ENCODE results near the gene ARL8A.
A peak's percentile ranks its signal among the peaks of the same experiment; 100 is the strongest.
"Not testable (repeated sequence)": the region's sequence is repeated elsewhere in the genome, so short reads cannot be mapped to it uniquely, and the experiment has no call there.

ARL8A gene

GRCh38 chr1:202144402-202145067, at the start of gene ARL8A:
Gene ARL8A, minus strand, starts transcription at chr1:202144737. Its CDS starts 165 bp downstream, at chr1:202144572.
- peak in 1 of 2 donors; percentile 55 for DNase-seq

GRCh38 chr1:202194328-202194648, 49.8 kb upstream of the ARL8A start:
- no peak for DNase-seq

DNA sequence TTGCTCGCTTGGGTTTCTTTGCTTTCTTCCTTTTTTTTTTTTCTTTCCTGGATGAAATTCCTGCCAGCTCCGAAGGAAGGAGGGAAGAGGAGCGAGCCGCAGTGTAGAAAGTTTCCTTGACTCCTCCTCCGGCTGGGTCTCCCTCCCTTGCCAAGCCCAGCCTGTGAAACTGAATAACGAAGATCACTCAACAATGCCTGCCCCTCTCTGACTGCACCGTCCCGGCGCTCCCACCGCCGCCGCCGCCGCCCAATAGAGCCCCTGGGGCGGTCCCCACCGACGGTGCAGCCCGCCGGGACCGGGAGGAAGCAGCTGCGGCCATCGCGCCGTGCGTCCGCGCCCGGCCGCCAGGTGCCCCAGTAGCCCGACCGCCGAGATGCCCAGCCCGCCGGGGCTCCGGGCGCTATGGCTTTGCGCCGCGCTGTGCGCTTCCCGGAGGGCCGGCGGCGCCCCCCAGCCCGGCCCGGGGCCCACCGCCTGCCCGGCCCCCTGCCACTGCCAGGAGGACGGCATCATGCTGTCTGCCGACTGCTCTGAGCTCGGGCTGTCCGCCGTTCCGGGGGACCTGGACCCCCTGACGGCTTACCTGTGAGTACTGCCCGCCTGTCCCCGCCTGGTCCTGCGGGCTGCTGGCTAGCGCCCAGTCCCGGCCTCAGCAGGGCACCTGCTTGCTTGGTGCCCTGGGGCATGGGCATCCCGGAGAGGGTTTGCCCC, 49.2 kb upstream of the ARL8A start, which contains the start of gene LGR6:
LGR6 (plus strand) TSS at position 186 of the 714 bp plus-strand sequence; CDS start at position 377, 191 bp downstream.
- DNase-seq, result no peak

- DNase-seq, result peak in 1 of 2 donors; percentile 68
Measured at GRCh38 chr1:202192770-202193613, 48.5 kb upstream of the ARL8A start.

GRCh38 chr1:202191391-202191790, 46.9 kb upstream of the ARL8A start:
- DNase-seq, result not testable (repeated sequence)

GRCh38 chr1:202189918-202190715, 45.6 kb upstream of the ARL8A start:
- DNase-seq, result peak in 1 of 2 donors; percentile 26

- DNase-seq, result peak; percentile 38 to 89
Measured at GRCh38 chr1:202189001-202189790, 44.7 kb upstream of the ARL8A start.

DNA sequence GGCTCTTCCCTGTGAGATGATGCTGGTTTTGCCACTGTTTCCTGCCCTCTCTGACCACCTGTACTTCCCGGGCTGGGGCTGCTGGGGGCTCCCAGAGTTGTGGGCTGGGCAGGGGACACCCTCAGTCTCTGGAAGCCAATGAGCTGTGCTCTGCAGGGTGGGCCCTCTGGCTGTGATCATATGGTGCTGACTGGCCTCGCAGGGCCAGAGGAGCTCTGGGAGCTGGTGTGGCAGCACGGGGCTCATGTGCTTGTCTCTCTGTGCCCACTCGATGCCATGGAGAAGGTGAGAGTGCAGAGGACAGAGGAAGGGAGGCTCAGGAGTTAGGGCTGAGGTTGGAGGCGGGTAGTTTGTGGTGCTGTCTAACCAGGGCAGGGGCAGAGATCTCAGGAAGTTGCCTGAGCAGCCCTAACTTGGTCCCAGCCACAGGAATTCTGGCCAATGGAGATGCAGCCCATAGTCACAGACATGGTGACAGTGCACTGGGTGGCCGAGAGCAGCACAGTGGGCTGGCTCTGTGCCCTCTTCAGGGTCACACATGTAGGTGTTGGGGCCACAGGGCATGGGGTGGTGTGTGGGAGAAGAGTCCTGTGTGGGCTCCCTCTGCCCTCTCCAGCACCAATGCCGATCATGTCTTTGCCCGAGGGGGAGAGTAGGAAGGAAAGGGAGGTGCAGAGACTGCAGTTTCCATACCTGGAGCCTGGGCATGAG, 43.3 kb upstream of the ARL8A start:
- no peak for DNase-seq

- DNase-seq, result no peak
Measured at GRCh38 chr1:202187041-202187671, 42.6 kb upstream of the ARL8A start.

DNA sequence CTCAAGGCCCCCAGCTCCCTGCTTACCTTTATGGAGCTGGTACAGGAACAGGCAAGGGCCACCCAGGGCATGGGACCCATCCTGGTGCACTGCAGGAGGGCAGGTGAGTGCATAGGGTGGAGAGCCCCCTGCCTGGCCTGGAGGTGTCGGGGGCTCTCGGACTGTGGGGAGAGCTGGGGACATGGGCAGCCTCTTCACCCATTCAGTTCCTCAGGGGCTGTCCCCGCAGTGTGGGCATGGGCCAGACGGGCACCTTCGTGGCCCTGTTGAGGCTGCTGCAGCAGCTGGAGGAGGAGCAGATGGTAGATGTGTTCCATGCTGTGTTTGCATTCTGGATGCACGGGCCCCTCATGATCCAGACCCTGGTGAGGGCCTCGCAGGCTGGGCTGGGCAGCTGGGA, 41.8 kb upstream of the ARL8A start:
- no peak for DNase-seq

- peak; percentile 68 to 92 for DNase-seq
Measured at GRCh38 chr1:202184750-202185460, 40.4 kb upstream of the ARL8A start.

GRCh38 chr1:202182040-202182877, 37.7 kb upstream of the ARL8A start:
- DNase-seq, result no peak

- DNase-seq, result no peak
Measured at GRCh38 chr1:202181586-202181985, 37.0 kb upstream of the ARL8A start.

DNA sequence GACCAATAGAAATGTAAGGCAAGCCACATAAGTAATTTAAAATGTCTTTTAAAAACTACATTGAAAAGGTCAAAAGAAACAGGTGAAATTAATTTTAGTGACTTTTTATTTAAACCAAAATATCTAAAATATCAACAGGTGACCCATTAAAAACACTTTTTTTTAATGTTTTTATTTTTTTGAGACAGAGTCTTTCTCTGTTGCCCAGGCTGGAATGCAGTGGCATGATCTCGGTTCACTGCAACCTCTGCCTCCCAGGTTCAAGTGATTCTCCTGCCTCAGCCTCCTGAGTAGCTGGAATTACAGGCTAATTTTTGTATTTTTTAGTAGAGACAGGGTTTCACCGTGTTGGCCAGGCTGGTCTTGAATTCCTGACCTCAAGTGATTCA, 36.2 kb upstream of the ARL8A start:
- not testable (repeated sequence) for DNase-seq

DNA sequence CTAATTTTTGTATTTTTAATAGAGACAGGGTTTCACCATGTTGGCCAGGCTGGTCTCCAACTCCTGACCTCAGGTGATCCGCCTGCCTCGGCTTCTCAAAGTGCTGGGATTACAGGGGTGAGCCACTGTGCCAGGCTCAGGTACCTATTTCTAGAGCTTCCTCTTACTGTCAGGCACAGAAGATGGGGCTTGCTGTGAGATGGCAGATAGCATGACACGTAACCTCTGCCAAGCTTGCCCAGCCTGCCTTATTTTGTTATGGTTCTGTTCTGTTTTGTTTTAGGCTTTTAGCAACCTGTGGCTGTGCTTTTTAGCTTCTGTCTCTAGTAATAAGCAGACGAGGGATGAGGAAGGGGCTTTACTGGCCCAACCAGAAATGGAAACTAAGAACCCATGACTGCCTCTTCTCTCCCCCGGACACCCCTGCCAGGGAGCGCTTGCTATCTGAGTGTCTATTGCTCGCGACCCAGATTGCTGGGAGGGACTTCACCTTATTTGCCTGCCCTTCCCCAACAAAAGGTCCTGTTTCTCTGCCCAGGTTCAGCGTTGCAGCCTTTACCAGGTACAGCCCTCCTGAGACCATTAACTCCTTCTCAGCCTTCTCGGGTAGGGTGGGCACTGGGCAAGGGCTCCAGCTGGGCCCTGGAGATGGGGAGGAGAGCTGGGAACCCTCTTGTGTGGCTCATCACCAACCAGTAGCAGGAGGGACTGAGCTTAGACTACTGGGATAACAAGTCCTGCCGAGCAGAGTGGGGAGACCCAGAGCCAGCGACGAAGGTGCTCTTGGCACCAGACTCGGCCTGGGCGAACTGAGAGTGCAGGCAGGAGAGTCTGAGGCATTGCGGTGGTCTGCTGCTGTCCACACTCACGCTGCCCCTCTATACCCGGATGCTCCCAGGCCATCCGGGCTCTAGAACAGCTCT, 35.6 kb upstream of the ARL8A start:
- DNase-seq, result no peak

- DNase-seq, result no peak
Measured at GRCh38 chr1:202176949-202177927, 32.7 kb upstream of the ARL8A start.

DNA sequence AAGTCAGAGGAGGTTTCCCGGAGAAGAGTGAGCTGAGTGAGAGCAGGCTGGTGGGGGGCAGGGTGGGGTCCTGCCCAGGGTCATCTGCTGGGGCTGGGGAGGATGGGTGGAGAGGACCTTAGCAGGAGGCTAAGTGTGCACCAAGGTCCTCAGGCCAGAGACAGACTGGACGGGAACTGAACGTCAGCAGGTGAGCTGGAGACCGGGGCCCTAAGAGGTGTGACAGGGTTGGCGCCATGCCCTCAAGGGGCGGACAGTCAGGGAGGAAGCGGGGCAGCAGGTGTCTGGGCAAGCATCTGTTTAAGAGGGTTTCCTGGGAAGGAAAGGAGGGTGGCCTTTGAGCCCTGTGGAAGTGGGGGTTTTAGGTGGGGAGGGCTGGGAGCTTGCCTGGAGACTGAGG, 29.5 kb upstream of the ARL8A start:
- no peak for DNase-seq
